HepG2 (cell line): ENCODE data around the gene TMEM131. TPM values are rescaled to one million over a fixed set of nuclear protein-coding genes. Genes with fewer than 3 reads are reported as not detected.

Experiments
- ATAC-seq: fragments of 200-7000 bp; cut with Tn5 transposase; 3 replicates; pipeline ENCODE4 v1.9.1; 2020; ENCODE audit warnings: mild to moderate bottlenecking, moderate library complexity
- BruUV-seq: library from RNA; stranded (reverse); fragments of 400-500 nt; replicated peaks from 2 replicates; lab custom pipeline; 2021; lab: Mats Ljungman, UMichigan
- CTCF ChIA-PET: fragments of 300-600 bp; formaldehyde crosslinking; extraction: SDS; loops from one replicate; lab custom pipeline; 2021; ENCODE audit warnings: low total read pairs, inconsistent platforms, low intra/inter-chr PET ratio; lab: Yijun Ruan, JAX
- POLR2A ChIA-PET: fragments of 350-600 bp; sonication (Branson Sonifier 250); formaldehyde crosslinking; loops from one replicate; lab custom pipeline; 2020; ENCODE audit warnings: antibody characterized with exemption, inconsistent platforms; lab: Yijun Ruan, JAX
- DNase-seq: peaks from one replicate; pipeline ENCODE4 v3.0.0-alpha.2; 2015; ENCODE audit warnings: low spot score
- FAIRE-seq: peaks from 3 replicates; lab custom pipeline; 2011; peaks lifted over from hg19 to GRCh38; lab: Jason Lieb, UNC
- H2AFZ ChIP-seq: one replicate; pipeline ENCODE4 v1.6.1; 2011; ENCODE audit warnings: low read length, inconsistent platforms
- H3K27ac ChIP-seq: fragments of 300-600 bp; 3 replicates; pipeline ENCODE4 v1.8.0; 2011; ENCODE audit warnings: mixed run types, mild to moderate bottlenecking, mixed read lengths, low read length, inconsistent platforms; ENCODE audit not compliant: insufficient read depth; ENCODE audit errors: extremely low read length
- H3K27me3 ChIP-seq, 2 experiments: fragments of 200-600 bp in 1 of 2; 2 replicates in 1 of 2; 3 replicates in 1 of 2; pipeline versions ENCODE4 v1.6.0 to v1.8.0; 2011; ENCODE audit warnings: low read length in 2 of 2, mild to moderate bottlenecking in 2 of 2, moderate library complexity in 2 of 2, inconsistent platforms in 1 of 2; ENCODE audit not compliant: insufficient read depth in 2 of 2, control insufficient read depth in 1 of 2
- H3K36me3 ChIP-seq, 2 experiments: fragments of 200-600 bp in 1 of 2; replicated peaks in 1 of 2; 2 replicates in 1 of 2; 3 replicates in 1 of 2; pipeline versions ENCODE4 v1.5.1 to v1.8.0; 2011; ENCODE audit warnings: low read length in 2 of 2, inconsistent platforms in 1 of 2; ENCODE audit not compliant: insufficient read depth in 2 of 2, control insufficient read depth in 1 of 2
- H3K4me1 ChIP-seq: 2 replicates; pipeline ENCODE4 v1.5.1; 2012; ENCODE audit warnings: low read length, inconsistent platforms; ENCODE audit not compliant: insufficient read depth
- H3K4me2 ChIP-seq: 2 replicates; pipeline ENCODE4 v1.6.0; 2011; ENCODE audit warnings: low read depth, low read length, inconsistent platforms
- H3K4me3 ChIP-seq, 3 experiments: fragments of 200-600 bp in 1 of 3; sonication (generic), shearing (Covaris generic) in 1 of 3; replicated peaks in 1 of 3; 2 replicates each; pipeline ENCODE4 v1.5.1; 2011 to 2016; ENCODE audit warnings: low read length in 3 of 3, inconsistent platforms in 2 of 3, low read depth in 2 of 3, mild to moderate bottlenecking in 2 of 3, control low read depth in 1 of 3, mixed read lengths in 1 of 3; ENCODE audit not compliant: insufficient read depth in 1 of 3
- H3K79me2 ChIP-seq: one replicate; pipeline ENCODE4 v1.6.1; 2011; ENCODE audit warnings: low read length, inconsistent platforms; ENCODE audit not compliant: insufficient read depth
- H3K9ac ChIP-seq: 2 replicates; pipeline ENCODE4 v1.6.0; 2011; ENCODE audit warnings: mild to moderate bottlenecking, low read depth, low read length, inconsistent platforms; ENCODE audit not compliant: insufficient read depth
- H3K9me3 ChIP-seq: 2 replicates; pipeline ENCODE4 v1.5.1; 2012; ENCODE audit warnings: mild to moderate bottlenecking, low read length
- H4K20me1 ChIP-seq: 2 replicates; pipeline ENCODE4 v1.6.0; 2011; ENCODE audit warnings: inconsistent platforms, mild to moderate bottlenecking, low read length, moderate library complexity; ENCODE audit not compliant: insufficient read depth
- CEBPB ChIP-seq: IDR thresholded peaks from 2 replicates; pipeline ENCODE4 v1.6.1; 2011; ENCODE audit warnings: low read depth, low read length, improper control_type of control experiment, borderline replicate concordance
- FOXK2 ChIP-seq: fragments of 450-650 bp; IDR thresholded peaks from 2 replicates; pipeline ENCODE4 v1.6.1; 2016
- GTF2F1 ChIP-seq: fragments of 150-350 bp; IDR thresholded peaks from 2 replicates; pipeline ENCODE4 v1.6.1; 2014; ENCODE audit warnings: low read length
- NFKB2 ChIP-seq: sonication (generic); formaldehyde crosslinking; IDR thresholded peaks from 2 replicates; pipeline ENCODE4 v1.4.0; 2020; ENCODE audit warnings: missing genetic modification reagents, borderline replicate concordance
- RBAK ChIP-seq: sonication (generic); formaldehyde crosslinking; IDR thresholded peaks from 2 replicates; pipeline ENCODE4 v1.5.1; 2020; ENCODE audit warnings: mild to moderate bottlenecking, missing genetic modification reagents
- RXRB ChIP-seq: IDR thresholded peaks from 2 replicates; pipeline ENCODE4 v1.6.1; 2016; ENCODE audit warnings: borderline replicate concordance, missing genetic modification reagents, missing compliant biosample characterization
- SKI ChIP-seq: fragments of 450-650 bp; IDR thresholded peaks from one replicate; pipeline ENCODE4 v1.6.1; 2018; ENCODE audit warnings: mild to moderate bottlenecking; ENCODE audit not compliant: partially characterized antibody
- TARDBP ChIP-seq: sonication (generic); formaldehyde crosslinking; IDR thresholded peaks from 2 replicates; pipeline ENCODE4 v1.8.0; 2022; ENCODE audit warnings: mild to moderate bottlenecking, missing genetic modification reagents
- ZNF10 ChIP-seq: sonication (generic); formaldehyde crosslinking; IDR thresholded peaks from 2 replicates; pipeline ENCODE4 v1.4.0; 2020; ENCODE audit warnings: mild to moderate bottlenecking, low read depth, missing genetic modification reagents, borderline replicate concordance
- ZNF12 ChIP-seq: sonication (generic); formaldehyde crosslinking; IDR thresholded peaks from 2 replicates; pipeline ENCODE4 v1.5.0; 2020; ENCODE audit warnings: missing genetic modification reagents
- ZNF274 ChIP-seq: sonication (generic); formaldehyde crosslinking; IDR thresholded peaks from 2 replicates; pipeline ENCODE4 v1.5.1; 2020; ENCODE audit warnings: mild to moderate bottlenecking, missing genetic modification reagents
- ZNF772 ChIP-seq: sonication (generic); formaldehyde crosslinking; IDR thresholded peaks from 2 replicates; pipeline ENCODE4 v1.5.0; 2020; ENCODE audit warnings: mild to moderate bottlenecking, missing genetic modification reagents
- WGBS: methylation state at CpG from one replicate; pipeline ENCODE4 v1.1.6; 2017; ENCODE audit warnings: low lambda C conversion rate; 5-methylcytosine and 5-hydroxymethylcytosine counted together
- in situ Hi-C: cut with HindIII; loops from 2 replicates; pipeline ENCODE4 v1.10.0; 2017; ENCODE audit warnings: low pct_unique_long_range_greater_than_20kb; ENCODE audit not compliant: extremely low pct_ligation_motif_present
- intact Hi-C: fragments of 100-400 bp; cut with micrococcal nuclease; formaldehyde crosslinking; loops from one replicate; pipeline ENCODE4 v1.10.0; 2022; ENCODE audit not compliant: unreplicated experiment
- polyA plus RNA-seq, 8 experiments: library from polyadenylated mRNA; depleted of rRNA in 3 of 8; stranded (reverse) in 7 of 8; unstranded in 1 of 8; fragments of >200 nt; fragmentation: Illumina TruSeq in 4 of 8; extraction: Trizol in 4 of 8; gene quantifications; 2 replicates each; pipeline versions ENCODE4 v1.2.1 to v1.2.3, GENCODE V29; 2011 to 2016; ENCODE audit warnings: low read depth in 4 of 8, missing spikeins in 1 of 8, mixed read lengths in 1 of 8; ENCODE audit not compliant: insufficient read depth in 1 of 8
- total RNA-seq, 5 experiments: library from RNA; depleted of rRNA; stranded (reverse); fragments of >200 nt; fragmentation: Illumina TruSeq; extraction: Trizol; gene quantifications; 2 replicates each; pipeline ENCODE4 v1.2.3, GENCODE V29; 2016; ENCODE audit warnings: low read depth in 1 of 5
- TF ChIP-seq, protein P1 (sequence below): sonication (generic); formaldehyde crosslinking; IDR thresholded peaks from 2 replicates; pipeline ENCODE4 v1.5.0; 2020; ENCODE audit warnings: missing genetic modification reagents, mild to moderate bottlenecking, borderline replicate concordance
- TF ChIP-seq, protein P2 (sequence below): sonication (generic); formaldehyde crosslinking; IDR thresholded peaks from 2 replicates; pipeline ENCODE4 v1.5.1; 2020; ENCODE audit warnings: mild to moderate bottlenecking, moderate library complexity, missing genetic modification reagents

TMEM131 gene
- total and polyA plus RNA-seq, 2 of the 13 experiments (the other 11 are each of a cell fraction or from before 2014, with no cell fraction given) = 17.9 to 19.5 TPM

DNA sequence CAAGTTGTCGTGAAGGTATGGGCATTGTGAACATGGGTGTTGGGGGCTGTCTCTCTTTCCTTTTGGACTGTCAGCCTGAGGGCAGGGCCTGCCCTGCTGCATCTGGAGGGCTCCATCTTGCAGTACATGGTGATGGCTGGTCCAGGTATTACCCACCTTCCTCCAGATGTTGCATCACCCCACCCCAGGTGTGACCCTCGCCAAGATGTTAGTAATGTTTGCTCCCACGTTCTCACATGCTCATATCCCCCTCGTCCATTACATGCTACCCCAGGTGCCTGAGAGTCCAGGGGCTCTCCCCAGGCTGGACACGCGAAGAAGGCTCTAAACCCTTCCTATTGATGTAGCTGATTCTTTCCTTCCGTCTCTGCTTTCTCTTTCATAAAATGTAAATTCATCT, 268.5 kb downstream of the TMEM131 start:
- no TSS peak for BruUV-seq
- no peak for FAIRE-seq
- H3K79me2 ChIP-seq = no peaks in the 10 kb centered on the region
- ATAC-seq = no peak
- TF ChIP-seq CEBPB (peak; percentile 62; the same call in 1 of the 2 replicates), SKI (no peak)
- no peak overlapping the region for H3K9ac ChIP-seq
- no peak overlapping the region for H3K4me3 ChIP-seq
- in situ Hi-C loops = no loop called here
- intact Hi-C loops = no loop called here
- H3K4me1 ChIP-seq = no peaks in the 10 kb centered on the region
- no peak overlapping the region for H2AFZ ChIP-seq
- H3K36me3 ChIP-seq = no peaks in the 10 kb centered on the region
- H3K4me2 ChIP-seq = no peak overlapping the region
- H4K20me1 ChIP-seq = no peaks in the 10 kb centered on the region
- peaks cover 0 to 6% of the 10 kb centered on the region in 2 experiments; a peak in 2 of 5 replicates for H3K27me3 ChIP-seq
- peaks cover 10% of the 10 kb centered on the region; the same call in 1 of the 2 replicates for H3K9me3 ChIP-seq
- WGBS = 58% methylated on average over 7 of the region's 7 CpGs
- CTCF ChIA-PET = no interaction called here
- H3K27ac ChIP-seq = no peak overlapping the region
- no peak for DNase-seq
- POLR2A ChIA-PET = no interaction called here

DNA sequence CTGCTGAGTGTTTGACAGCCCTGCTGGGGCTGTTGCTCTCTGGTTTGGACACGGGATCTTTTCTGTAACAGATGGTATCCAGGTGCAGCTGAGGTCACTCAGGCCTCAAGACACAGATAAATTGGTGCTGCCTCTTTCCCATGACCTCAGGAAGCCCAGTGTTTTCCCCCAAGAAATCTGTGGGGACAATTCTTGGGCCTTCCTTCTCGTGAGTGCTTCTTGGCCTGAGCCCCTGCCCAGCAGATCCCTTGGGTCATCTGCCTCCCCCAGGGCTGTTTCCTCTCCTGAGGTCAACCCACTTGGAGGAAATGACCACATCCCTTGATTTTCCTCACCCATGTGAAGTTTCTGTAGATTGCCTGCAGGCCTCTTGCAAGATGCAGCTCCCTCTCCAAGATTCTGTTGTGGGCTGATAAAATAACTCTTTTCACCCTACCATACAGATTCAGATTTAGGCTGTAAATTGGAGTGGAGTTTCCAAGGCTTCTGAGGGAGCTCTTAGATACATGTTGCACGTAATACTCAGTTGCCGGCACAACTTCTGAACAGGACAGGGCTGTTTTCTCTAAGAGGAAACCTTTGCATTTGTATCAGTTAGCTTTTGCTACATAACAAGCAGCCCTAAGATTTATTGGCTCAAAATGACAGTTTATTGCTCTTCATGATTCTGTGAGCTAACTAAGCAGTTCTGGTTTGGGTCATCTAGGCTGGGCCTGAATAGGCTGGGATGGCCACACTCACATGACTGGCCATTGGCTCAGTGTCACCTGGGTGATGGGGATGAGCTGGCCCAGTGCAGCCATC, 269.3 kb downstream of the TMEM131 start:
- TF ChIP-seq TARDBP (CRISPR knock-in tag) (no peak), RBAK (CRISPR knock-in tag) (peak; percentile 92), RXRB (CRISPR knock-in tag) (no peak), ZNF12 (CRISPR knock-in tag) (peak; percentile 61; the same call in 1 of the 2 replicates), ZNF772 (CRISPR knock-in tag) (no peak), ZNF274 (CRISPR knock-in tag) (no peak), NFKB2 (CRISPR knock-in tag) (no peak), ZNF10 (CRISPR knock-in tag) (no peak), GTF2F1 (no peak), FOXK2 (no peak)
- TF ChIP-seq, protein P1, sequence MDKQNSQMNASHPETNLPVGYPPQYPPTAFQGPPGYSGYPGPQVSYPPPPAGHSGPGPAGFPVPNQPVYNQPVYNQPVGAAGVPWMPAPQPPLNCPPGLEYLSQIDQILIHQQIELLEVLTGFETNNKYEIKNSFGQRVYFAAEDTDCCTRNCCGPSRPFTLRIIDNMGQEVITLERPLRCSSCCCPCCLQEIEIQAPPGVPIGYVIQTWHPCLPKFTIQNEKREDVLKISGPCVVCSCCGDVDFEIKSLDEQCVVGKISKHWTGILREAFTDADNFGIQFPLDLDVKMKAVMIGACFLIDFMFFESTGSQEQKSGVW (CRISPR knock-in tag) = no peak
- TF ChIP-seq, protein P2, sequence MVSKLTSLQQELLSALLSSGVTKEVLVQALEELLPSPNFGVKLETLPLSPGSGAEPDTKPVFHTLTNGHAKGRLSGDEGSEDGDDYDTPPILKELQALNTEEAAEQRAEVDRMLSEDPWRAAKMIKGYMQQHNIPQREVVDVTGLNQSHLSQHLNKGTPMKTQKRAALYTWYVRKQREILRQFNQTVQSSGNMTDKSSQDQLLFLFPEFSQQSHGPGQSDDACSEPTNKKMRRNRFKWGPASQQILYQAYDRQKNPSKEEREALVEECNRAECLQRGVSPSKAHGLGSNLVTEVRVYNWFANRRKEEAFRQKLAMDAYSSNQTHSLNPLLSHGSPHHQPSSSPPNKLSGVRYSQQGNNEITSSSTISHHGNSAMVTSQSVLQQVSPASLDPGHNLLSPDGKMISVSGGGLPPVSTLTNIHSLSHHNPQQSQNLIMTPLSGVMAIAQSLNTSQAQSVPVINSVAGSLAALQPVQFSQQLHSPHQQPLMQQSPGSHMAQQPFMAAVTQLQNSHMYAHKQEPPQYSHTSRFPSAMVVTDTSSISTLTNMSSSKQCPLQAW = no peak
- H3K9ac ChIP-seq = no peak overlapping the region
- no TSS peak for BruUV-seq
- H3K4me3 ChIP-seq = no peak overlapping the region
- no peaks in the 10 kb centered on the region for H3K79me2 ChIP-seq
- H3K4me1 ChIP-seq = no peaks in the 10 kb centered on the region
- FAIRE-seq (peak; percentile 21), DNase-seq (no peak), ATAC-seq (no peak)
- peaks cover 0 to 4% of the 10 kb centered on the region in 2 experiments; a peak in 2 of 5 replicates for H3K27me3 ChIP-seq
- H4K20me1 ChIP-seq = no peaks in the 10 kb centered on the region
- H3K4me2 ChIP-seq = no peak overlapping the region
- peaks cover 10% of the 10 kb centered on the region; the same call in 1 of the 2 replicates for H3K9me3 ChIP-seq
- H3K27ac ChIP-seq = no peak overlapping the region
- WGBS = 28% methylated on average over 4 of the region's 4 CpGs
- no peaks in the 10 kb centered on the region for H3K36me3 ChIP-seq
- intact Hi-C loops (no loop called here), in situ Hi-C loops (no loop called here)
- H2AFZ ChIP-seq = no peak overlapping the region
- CTCF ChIA-PET = no interaction called here
- POLR2A ChIA-PET = no interaction called here
